ENCODE data around the gene RTRAF.
A peak's percentile ranks its signal among the peaks of the same experiment; 100 is the strongest.

Gene RTRAF

GRCh38 chr14:52012635-52013034 lies 23.3 kb downstream of the RTRAF start:
- H2AFZ ChIP-seq (ENCODE audit: low read depth, low read length): no peak overlapping the region
- no peaks in the 10 kb centered on the region for H3K79me2 ChIP-seq (ENCODE audit: low read length)
- peaks cover 37% of the 10 kb centered on the region for H3K36me3 ChIP-seq (replicated peaks; ENCODE audit: low read depth, low read length)
- no peaks in the 10 kb centered on the region for H3K9me3 ChIP-seq (ENCODE audit: insufficient read depth, low read length)
- TF ChIP-seq EZH2phosphoT487 (IDR thresholded peaks at IDR 0.05; ENCODE audit: low read depth): no peak
- no peak for TF ChIP-seq CTCF (IDR thresholded peaks at IDR 0.05; ENCODE audit: low read depth, low read length)
- no peaks in the 10 kb centered on the region; the same call in 1 of the 2 replicates for H3K4me1 ChIP-seq (ENCODE audit: low read length)
- H3K27me3 ChIP-seq (ENCODE audit: low read depth, low read length): no peaks in the 10 kb centered on the region
- no peaks in the 10 kb centered on the region for H4K20me1 ChIP-seq (ENCODE audit: insufficient read depth, low read length)
- no peak overlapping the region for H3K27ac ChIP-seq (ENCODE audit: low read length)
- H3K4me3 ChIP-seq (ENCODE audit: low read length): no peak overlapping the region
- H3K4me2 ChIP-seq (ENCODE audit: low read length): no peak overlapping the region
- H3K9ac ChIP-seq (ENCODE audit: low read length): no peak overlapping the region

GRCh38 chr14:52013984-52014600 lies 24.7 kb downstream of the RTRAF start:
- Histone ChIP-seq H3K27me3 (ENCODE audit: low read depth, low read length) (no peaks in the 10 kb centered on the region), H3K27ac (ENCODE audit: low read length) (no peak overlapping the region), H3K9me3 (ENCODE audit: insufficient read depth, low read length) (no peaks in the 10 kb centered on the region), H3K4me1 (ENCODE audit: low read length) (no peaks in the 10 kb centered on the region; the same call in 1 of the 2 replicates), H3K4me3 (ENCODE audit: low read length) (no peak overlapping the region), H4K20me1 (ENCODE audit: insufficient read depth, low read length) (no peaks in the 10 kb centered on the region), H2AFZ (ENCODE audit: low read depth, low read length) (no peak overlapping the region), H3K79me2 (ENCODE audit: low read length) (no peaks in the 10 kb centered on the region), H3K36me3 (replicated peaks; ENCODE audit: low read depth, low read length) (peaks cover 24% of the 10 kb centered on the region), H3K4me2 (ENCODE audit: low read length) (no peak overlapping the region), H3K9ac (ENCODE audit: low read length) (no peak overlapping the region)
- TF ChIP-seq EZH2phosphoT487 (IDR thresholded peaks at IDR 0.05; ENCODE audit: low read depth): no peak
- TF ChIP-seq CTCF (IDR thresholded peaks at IDR 0.05; ENCODE audit: low read depth, low read length): peak; percentile 41

GRCh38 chr14:52014601-52015267 lies 25.4 kb downstream of the RTRAF start:
- H3K4me1 ChIP-seq (ENCODE audit: low read length): no peaks in the 10 kb centered on the region; the same call in 1 of the 2 replicates
- no peak for TF ChIP-seq CTCF (IDR thresholded peaks at IDR 0.05; ENCODE audit: low read depth, low read length)
- H3K27ac ChIP-seq (ENCODE audit: low read length): no peak overlapping the region
- H3K4me3 ChIP-seq (ENCODE audit: low read length): no peak overlapping the region
- no peak overlapping the region for H3K9ac ChIP-seq (ENCODE audit: low read length)
- no peak overlapping the region for H3K4me2 ChIP-seq (ENCODE audit: low read length)
- H3K9me3 ChIP-seq (ENCODE audit: insufficient read depth, low read length): no peaks in the 10 kb centered on the region
- H2AFZ ChIP-seq (ENCODE audit: low read depth, low read length): no peak overlapping the region
- H3K79me2 ChIP-seq (ENCODE audit: low read length): no peaks in the 10 kb centered on the region
- H4K20me1 ChIP-seq (ENCODE audit: insufficient read depth, low read length): no peaks in the 10 kb centered on the region
- peaks cover 19% of the 10 kb centered on the region for H3K36me3 ChIP-seq (replicated peaks; ENCODE audit: low read depth, low read length)
- no peaks in the 10 kb centered on the region for H3K27me3 ChIP-seq (ENCODE audit: low read depth, low read length)

- Histone ChIP-seq H2AFZ (ENCODE audit: low read depth, low read length) (no peak overlapping the region; the same call in 1 of the 2 replicates), H3K27ac (ENCODE audit: low read length) (no peak overlapping the region)
Measured at GRCh38 chr14:52015411-52016030, 26.2 kb downstream of the RTRAF start.

More at GRCh38 chr14:52015411-52016030, 26.2 kb downstream of the RTRAF start:
- Histone ChIP-seq H4K20me1 (ENCODE audit: insufficient read depth, low read length) (no peaks in the 10 kb centered on the region), H3K9ac (ENCODE audit: low read length) (no peak overlapping the region), H3K27me3 (ENCODE audit: low read depth, low read length) (no peaks in the 10 kb centered on the region), H3K4me1 (ENCODE audit: low read length) (no peaks in the 10 kb centered on the region; the same call in 1 of the 2 replicates), H3K4me3 (ENCODE audit: low read length) (no peak overlapping the region), H3K79me2 (ENCODE audit: low read length) (no peaks in the 10 kb centered on the region), H3K36me3 (replicated peaks; ENCODE audit: low read depth, low read length) (peaks cover 12% of the 10 kb centered on the region), H3K4me2 (ENCODE audit: low read length) (no peak overlapping the region), H3K9me3 (ENCODE audit: insufficient read depth, low read length) (no peaks in the 10 kb centered on the region)
- TF ChIP-seq CTCF (IDR thresholded peaks at IDR 0.05; ENCODE audit: low read depth, low read length) (peak; percentile 48), EZH2phosphoT487 (IDR thresholded peaks at IDR 0.05; ENCODE audit: low read depth) (no peak)

Data from OCI-LY3 (cell line).